ENCODE results near the gene NELFB. TPM values are rescaled to one million over a fixed set of nuclear protein-coding genes. Genes with fewer than 3 reads are reported as not detected.

Gene NELFB
- total and polyA plus RNA-seq, 2 of the 4 experiments (the other 2 are of a cell fraction): 36.9 to 66.0 TPM

GRCh38 chr9:137309368-137310188 is 54.5 kb downstream of the NELFB start:
- H2AK9ac ChIP-seq (replicated peaks; ENCODE audit: low read depth, low read length, poor library complexity): no peak overlapping the region
- no peak overlapping the region for H3K27ac ChIP-seq (ENCODE audit: insufficient read depth, low read length)
- no peak overlapping the region for H3K14ac ChIP-seq (replicated peaks; ENCODE audit: low read depth, low read length)
- no peak overlapping the region for H4K5ac ChIP-seq (ENCODE audit: low read depth, low read length)
- H4K91ac ChIP-seq (ENCODE audit: insufficient read depth, low read depth, low read length): no peak overlapping the region
- no peaks in the 10 kb centered on the region for H3K79me1 ChIP-seq (ENCODE audit: low read depth in 1 of 2, low read length in 2 of 2)
- H3K23ac ChIP-seq (ENCODE audit: low read depth, low read length): no peak overlapping the region
- H3K9me1 ChIP-seq (ENCODE audit: insufficient read depth, low read length): no peaks in the 10 kb centered on the region
- no peak for DNase-seq
- no peak overlapping the region for H3K18ac ChIP-seq (ENCODE audit: low read depth, low read length)
- H2BK15ac ChIP-seq (ENCODE audit: low read depth, low read length): no peak overlapping the region
- H4K8ac ChIP-seq (ENCODE audit: low read depth in 2 of 2, low read length in 2 of 2): no peak overlapping the region
- H3K4ac ChIP-seq (ENCODE audit: low read depth, low read length): no peak overlapping the region
- no TSS peak for BruUV-seq (replicated peaks)
- intact Hi-C loops (cut with micrococcal nuclease): no loop called here
- no peaks in the 10 kb centered on the region; the same call in 1 of the 2 replicates for H3K4me1 ChIP-seq (ENCODE audit: control insufficient read depth, insufficient read depth, low read length)
- no peak overlapping the region for H3K56ac ChIP-seq (ENCODE audit: extremely low read depth, insufficient read depth, low read length)
- in situ Hi-C loops (cut with MboI; ENCODE audit: low sequenced_read_pairs): no loop called here
- ChIA-PET POLR2A (ENCODE audit: unreplicated experiment) (no interaction called here), CTCF (no interaction called here)
- TF ChIP-seq CTCF (conservative IDR thresholded peaks at IDR 0.05; ENCODE audit: low read depth, low read length) (no peak), SMC3 (IDR thresholded peaks at IDR 0.05; ENCODE audit: low read depth, low read length) (no peak), FOS (IDR thresholded peaks at IDR 0.05; ENCODE audit: low read depth, low read length) (no peak), CHD1 (IDR thresholded peaks at IDR 0.05; ENCODE audit: low read depth, low read length) (no peak), POLR2A (IDR thresholded peaks at IDR 0.05; ENCODE audit: low read depth, low read length) (no peak), MAFK (IDR thresholded peaks at IDR 0.05; ENCODE audit: low read depth, low read length) (no peak), RAD21 (IDR thresholded peaks at IDR 0.05; ENCODE audit: low read length) (no peak), MAZ (IDR thresholded peaks at IDR 0.05; ENCODE audit: borderline replicate concordance, low read depth, low read length) (no peak), USF2 (IDR thresholded peaks at IDR 0.05; ENCODE audit: low read depth, low read length) (no peak), NFE2L2 (IDR thresholded peaks at IDR 0.05; ENCODE audit: low read depth, low read length) (no peak), RFX5 (IDR thresholded peaks at IDR 0.05; ENCODE audit: low read depth, low read length) (no peak)
- no peaks in the 10 kb centered on the region for H3K36me3 ChIP-seq (ENCODE audit: control insufficient read depth, insufficient read depth, low read length)
- no peak overlapping the region for H3K9ac ChIP-seq (ENCODE audit: low read depth, low read length)
- WGBS, 2 experiments (ENCODE audit: extremely low coverage in 2 of 2, insufficient read length in 1 of 2): 88% methylated on average over 6 of the region's 15 CpGs; no CpG with 5 or more reads in 1 of the 2 experiments
- ATAC-seq (ENCODE audit: low read depth): no peak
- peaks cover 6% of the 10 kb centered on the region; the same call in 1 of the 2 replicates for H3K27me3 ChIP-seq (ENCODE audit: control insufficient read depth, insufficient read depth, low read length)
- H3K4me2 ChIP-seq (ENCODE audit: low read depth, low read length): no peak overlapping the region
- no peak overlapping the region for H2BK120ac ChIP-seq (ENCODE audit: low read depth, low read length)
- H2AFZ ChIP-seq (replicated peaks; ENCODE audit: low read length, poor library complexity): no peak overlapping the region
- dilution Hi-C loops (cut with HindIII; ENCODE audit: low sequenced_read_pairs, unreplicated experiment): no loop called here
- no peak overlapping the region for H2BK20ac ChIP-seq (ENCODE audit: low read depth, low read length)
- no peaks in the 10 kb centered on the region for H3K9me3 ChIP-seq (ENCODE audit: control insufficient read depth, insufficient read depth, low read length)
- no peaks in the 10 kb centered on the region for H4K20me1 ChIP-seq (ENCODE audit: insufficient read depth, low read length)
- H2BK5ac ChIP-seq (ENCODE audit: low read depth, low read length, poor library complexity, severe bottlenecking): no peak overlapping the region
- no peak overlapping the region for H3K4me3 ChIP-seq (ENCODE audit: insufficient read depth, low read depth, low read length)
- no peak overlapping the region for H2AK5ac ChIP-seq (ENCODE audit: low read depth, low read length)

Measured in IMR-90 (cell line).